HG02840 (cell line): ENCODE data around the gene IL1RL1.

ENCODE experiments used
- ATAC-seq: cut with Tn5 transposase; IDR thresholded peaks from one replicate; pipeline ENCODE4 v1.9.1; 2021; ENCODE audit warnings: mild to moderate bottlenecking, moderate library complexity, moderate number of reproducible peaks; ENCODE audit not compliant: unreplicated experiment, low FRiP score

IL1RL1 gene

GRCh38 chr2:102331311-102331980, 20.1 kb downstream of the IL1RL1 start:
- no peak for ATAC-seq

- ATAC-seq, result no peak
These were observed 23.1 kb downstream of the IL1RL1 start for GRCh38 chr2:102334486-102334885.

GRCh38 chr2:102335871-102336366, 24.6 kb downstream of the IL1RL1 start:
- no peak for ATAC-seq

- ATAC-seq, result no peak
These were observed 25.2 kb downstream of the IL1RL1 start for GRCh38 chr2:102336502-102336945.

GRCh38 chr2:102337012-102337411, 25.6 kb downstream of the IL1RL1 start:
- no peak for ATAC-seq

- ATAC-seq, result no peak
These were observed 26.4 kb downstream of the IL1RL1 start for GRCh38 chr2:102337481-102338386.

GRCh38 chr2:102340778-102341177, 29.4 kb downstream of the IL1RL1 start:
- no peak for ATAC-seq

GRCh38 chr2:102342888-102343287, 31.5 kb downstream of the IL1RL1 start:
- no peak for ATAC-seq

GRCh38 chr2:102344397-102344796, 33.0 kb downstream of the IL1RL1 start:
- ATAC-seq, result no peak

- ATAC-seq, result no peak
These were observed 34.1 kb downstream of the IL1RL1 start for GRCh38 chr2:102345329-102345920.

GRCh38 chr2:102346381-102347130, 35.2 kb downstream of the IL1RL1 start:
- ATAC-seq, result no peak

GRCh38 chr2:102350137-102350793, 38.9 kb downstream of the IL1RL1 start:
- ATAC-seq, result no peak

- ATAC-seq, result peak; percentile 89
These were observed 44.4 kb downstream of the IL1RL1 start, which contains the start of gene IL18R1 for GRCh38 chr2:102355526-102356380. Gene IL18R1 (plus strand): TSS chr2:102355796. CDS start chr2:102362661, 6,865 bp downstream.

GRCh38 chr2:102356381-102356712, 45.0 kb downstream of the IL1RL1 start:
- no peak for ATAC-seq

- ATAC-seq, result no peak
These were observed 45.4 kb downstream of the IL1RL1 start for GRCh38 chr2:102356741-102357140.

- no peak for ATAC-seq
These were observed 46.6 kb downstream of the IL1RL1 start for GRCh38 chr2:102357937-102358336.

GRCh38 chr2:102358496-102358895, 47.1 kb downstream of the IL1RL1 start:
- ATAC-seq, result no peak

- ATAC-seq, result no peak
These were observed 48.2 kb downstream of the IL1RL1 start for GRCh38 chr2:102359527-102359926.
